Parathyroid adenoma (tissue), 2 donors: ENCODE measurements around the gene CSNK1G3.

Experiments used
- H2AFZ ChIP-seq: fragments of 300-600 bp; sonication (generic); one replicate; pipeline ENCODE4 v1.7.0; 2017; ENCODE audit warnings: antibody characterized with exemption, mild to moderate bottlenecking
- H3K27ac ChIP-seq: fragments of 300-600 bp; sonication (generic); one replicate; pipeline ENCODE4 v1.7.0; 2017
- H3K27me3 ChIP-seq: fragments of 300-600 bp; sonication (generic); one replicate; pipeline ENCODE4 v1.7.0; 2017; ENCODE audit warnings: low read length; ENCODE audit not compliant: control insufficient read depth, insufficient read depth
- H3K36me3 ChIP-seq: fragments of 300-600 bp; sonication (generic); one replicate; pipeline ENCODE4 v1.7.0; 2017; ENCODE audit warnings: low read length; ENCODE audit not compliant: control insufficient read depth, insufficient read depth
- H3K4me1 ChIP-seq: fragments of 300-600 bp; sonication (generic); one replicate; pipeline ENCODE4 v1.7.0; 2017; ENCODE audit warnings: control low read depth
- H3K4me2 ChIP-seq: fragments of 300-600 bp; sonication (generic); one replicate; pipeline ENCODE4 v1.7.0; 2017; ENCODE audit warnings: low read length
- H3K4me3 ChIP-seq: fragments of 300-600 bp; sonication (generic); one replicate; pipeline ENCODE4 v1.7.0; 2017; ENCODE audit warnings: low read depth, low read length
- H3K79me2 ChIP-seq: fragments of 300-600 bp; sonication (generic); one replicate; pipeline ENCODE4 v1.7.0; 2017; ENCODE audit warnings: control low read depth
- H3K9ac ChIP-seq: fragments of 300-600 bp; sonication (generic); one replicate; pipeline ENCODE4 v1.7.0; 2017; ENCODE audit warnings: mild to moderate bottlenecking
- H3K9me3 ChIP-seq: fragments of 300-600 bp; sonication (generic); one replicate; pipeline ENCODE4 v1.7.0; 2017; ENCODE audit warnings: low read length; ENCODE audit not compliant: control insufficient read depth
- TF ChIP-seq, protein P1 (sequence below): fragments of 300-600 bp; sonication (generic); IDR thresholded peaks from one replicate; pipeline ENCODE4 v1.7.0; 2017; ENCODE audit warnings: antibody characterized with exemption, mild to moderate bottlenecking
- donor health status: primary hyperparathyroidism.

The CSNK1G3 gene

DNA sequence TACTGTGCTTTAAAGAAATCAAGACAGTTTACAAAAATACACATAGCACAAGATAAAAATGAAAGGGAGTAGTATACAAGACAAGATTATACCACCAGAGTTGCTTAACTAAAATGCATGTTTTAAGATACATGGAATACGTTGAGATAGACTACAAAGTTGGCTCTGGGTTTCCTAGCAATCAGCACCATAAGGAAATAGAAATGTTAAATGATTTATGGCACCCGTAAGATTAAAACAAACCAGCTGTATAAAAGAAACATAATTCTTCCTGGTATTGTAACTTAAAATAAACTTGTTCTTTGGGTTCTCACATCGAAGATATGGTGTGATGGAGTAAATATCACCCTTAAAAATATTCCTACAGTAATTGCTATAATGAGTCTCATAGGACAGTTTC lies 9.9 kb upstream of the CSNK1G3 start:
- Histone ChIP-seq H2AFZ (no peak overlapping the region), H3K27me3 (no peaks in the 10 kb centered on the region), H3K4me3 (no peak overlapping the region), H3K36me3 (no peaks in the 10 kb centered on the region), H3K9me3 (no peaks in the 10 kb centered on the region), H3K4me2 (no peak overlapping the region), H3K79me2 (no peaks in the 10 kb centered on the region), H3K4me1 (no peaks in the 10 kb centered on the region), H3K9ac (no peak overlapping the region), H3K27ac (no peak overlapping the region)
- TF ChIP-seq, protein P1, sequence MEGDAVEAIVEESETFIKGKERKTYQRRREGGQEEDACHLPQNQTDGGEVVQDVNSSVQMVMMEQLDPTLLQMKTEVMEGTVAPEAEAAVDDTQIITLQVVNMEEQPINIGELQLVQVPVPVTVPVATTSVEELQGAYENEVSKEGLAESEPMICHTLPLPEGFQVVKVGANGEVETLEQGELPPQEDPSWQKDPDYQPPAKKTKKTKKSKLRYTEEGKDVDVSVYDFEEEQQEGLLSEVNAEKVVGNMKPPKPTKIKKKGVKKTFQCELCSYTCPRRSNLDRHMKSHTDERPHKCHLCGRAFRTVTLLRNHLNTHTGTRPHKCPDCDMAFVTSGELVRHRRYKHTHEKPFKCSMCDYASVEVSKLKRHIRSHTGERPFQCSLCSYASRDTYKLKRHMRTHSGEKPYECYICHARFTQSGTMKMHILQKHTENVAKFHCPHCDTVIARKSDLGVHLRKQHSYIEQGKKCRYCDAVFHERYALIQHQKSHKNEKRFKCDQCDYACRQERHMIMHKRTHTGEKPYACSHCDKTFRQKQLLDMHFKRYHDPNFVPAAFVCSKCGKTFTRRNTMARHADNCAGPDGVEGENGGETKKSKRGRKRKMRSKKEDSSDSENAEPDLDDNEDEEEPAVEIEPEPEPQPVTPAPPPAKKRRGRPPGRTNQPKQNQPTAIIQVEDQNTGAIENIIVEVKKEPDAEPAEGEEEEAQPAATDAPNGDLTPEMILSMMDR = no peak

DNA sequence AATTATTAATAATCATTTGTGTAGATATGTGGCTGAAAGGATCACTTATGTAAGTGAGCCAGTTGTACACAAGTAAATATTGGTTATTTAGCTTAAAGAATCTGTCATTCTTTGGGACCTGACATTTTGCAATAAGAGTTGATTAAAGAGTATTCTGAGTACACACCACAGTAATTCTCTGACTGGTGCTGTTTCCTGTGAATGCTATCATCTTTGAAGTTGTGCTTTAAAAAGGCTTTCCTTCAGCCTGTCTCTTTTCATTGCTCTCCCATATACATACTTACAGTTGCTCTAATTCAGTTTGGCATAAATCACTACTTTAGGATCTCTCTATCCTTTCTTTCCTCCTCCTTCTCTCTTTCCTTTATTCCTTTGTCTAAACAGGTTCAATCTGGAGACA lies 8.7 kb upstream of the CSNK1G3 start:
- no peaks in the 10 kb centered on the region for H3K9me3 ChIP-seq
- no peaks in the 10 kb centered on the region for H3K36me3 ChIP-seq
- no peak overlapping the region for H3K27ac ChIP-seq
- H3K9ac ChIP-seq = no peak overlapping the region
- H3K4me3 ChIP-seq = no peak overlapping the region
- no peaks in the 10 kb centered on the region for H3K4me1 ChIP-seq
- no peak overlapping the region for H2AFZ ChIP-seq
- no peaks in the 10 kb centered on the region for H3K79me2 ChIP-seq
- no peaks in the 10 kb centered on the region for H3K27me3 ChIP-seq
- TF ChIP-seq, protein P1 = no peak
- no peak overlapping the region for H3K4me2 ChIP-seq

DNA sequence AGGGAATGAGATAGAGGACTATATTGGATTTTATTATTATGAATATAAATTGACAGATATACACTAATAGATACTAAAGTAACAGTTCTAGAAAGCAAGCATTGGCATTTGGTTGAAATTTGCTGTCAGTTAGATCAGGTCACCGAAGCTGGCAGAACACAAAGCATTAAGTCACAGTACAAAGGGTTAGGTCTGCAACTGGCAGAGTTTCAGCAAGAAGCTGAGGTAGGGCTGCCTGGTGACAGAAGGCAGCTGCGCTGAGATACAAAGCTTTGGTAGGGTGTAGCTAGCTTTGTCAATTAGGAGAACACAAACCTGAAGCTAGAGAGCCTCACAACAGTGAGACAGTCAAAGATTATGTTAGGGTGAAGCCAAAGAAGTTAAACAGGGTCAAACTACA lies 6.3 kb upstream of the CSNK1G3 start:
- Histone ChIP-seq H3K4me2 (no peak overlapping the region), H3K9ac (no peak overlapping the region), H3K79me2 (no peaks in the 10 kb centered on the region), H3K9me3 (no peaks in the 10 kb centered on the region), H3K36me3 (no peaks in the 10 kb centered on the region), H3K27me3 (no peaks in the 10 kb centered on the region), H2AFZ (no peak overlapping the region), H3K4me3 (no peak overlapping the region), H3K4me1 (no peaks in the 10 kb centered on the region), H3K27ac (no peak overlapping the region)
- TF ChIP-seq, protein P1 = no peak

DNA sequence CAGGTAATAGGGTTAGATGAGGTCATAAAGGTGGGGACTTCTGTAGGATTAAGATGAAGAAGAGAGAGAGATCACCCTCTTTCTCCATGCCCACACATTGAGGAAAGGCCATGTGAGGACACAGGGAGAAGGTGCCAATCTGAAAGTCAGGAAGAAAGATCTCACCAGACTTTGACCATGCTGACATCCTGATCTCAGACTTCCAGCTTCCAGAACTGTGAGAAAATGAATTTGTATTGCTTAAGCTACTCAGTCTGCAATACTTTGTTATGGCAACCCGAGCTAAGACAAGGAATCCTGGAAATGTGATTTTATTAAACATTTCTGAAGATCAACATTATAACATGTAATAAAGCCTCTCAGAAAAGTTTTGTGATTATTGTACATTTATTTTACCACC lies 3.5 kb upstream of the CSNK1G3 start:
- no peak overlapping the region for H3K27ac ChIP-seq
- no peaks in the 10 kb centered on the region for H3K9me3 ChIP-seq

DNA sequence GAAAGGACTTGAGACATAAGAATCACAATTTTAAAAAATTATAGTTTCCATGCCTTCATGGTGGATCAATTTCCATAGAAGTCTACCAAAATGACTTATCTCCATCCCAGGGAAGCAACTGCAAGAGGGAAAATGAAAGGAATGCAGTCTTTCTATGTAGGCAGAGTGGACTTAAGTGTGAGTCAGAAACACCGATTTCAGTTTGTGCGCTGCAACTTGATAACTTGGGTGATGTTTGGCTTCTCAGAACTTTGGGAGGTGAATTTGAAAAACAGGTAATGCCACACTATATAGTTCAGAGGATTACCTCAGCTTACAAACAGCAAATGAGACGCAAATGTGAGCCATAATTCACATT lies 708 bp upstream of the CSNK1G3 start:
- Histone ChIP-seq H3K27me3 (no peaks in the 10 kb centered on the region), H3K9ac (no peak overlapping the region), H3K36me3 (no peaks in the 10 kb centered on the region), H3K9me3 (no peaks in the 10 kb centered on the region), H3K79me2 (no peaks in the 10 kb centered on the region), H3K4me3 (peak overlapping the region; percentile 76), H3K4me1 (no peaks in the 10 kb centered on the region), H3K4me2 (peak overlapping the region; percentile 88), H2AFZ (peak overlapping the region; percentile 95), H3K27ac (peak overlapping the region; percentile 87)
- TF ChIP-seq, protein P1 = no peak

More for the DNA sequence above, 3.5 kb upstream of the CSNK1G3 start:
- Histone ChIP-seq H2AFZ (no peak overlapping the region), H3K4me2 (no peak overlapping the region), H3K9ac (no peak overlapping the region), H3K4me3 (no peak overlapping the region), H3K79me2 (no peaks in the 10 kb centered on the region), H3K27me3 (no peaks in the 10 kb centered on the region), H3K36me3 (no peaks in the 10 kb centered on the region), H3K4me1 (no peaks in the 10 kb centered on the region)
- TF ChIP-seq, protein P1 = no peak
